K562 (cell line): ENCODE measurements around the gene DNAJB7. TPM values are rescaled to one million over a fixed set of nuclear protein-coding genes. Genes with fewer than 3 reads are reported as not detected.

ENCODE experiments used
- ATAC-seq: fragments of 200-7000 bp; cut with Tn5 transposase; 3 replicates; pipeline ENCODE4 v1.9.1; 2020; ENCODE audit warnings: moderate library complexity
- BruUV-seq: library from RNA; stranded (reverse); fragments of 400-500 nt; replicated peaks from 2 replicates; lab custom pipeline; 2021; lab: Mats Ljungman, UMichigan
- CTCF ChIA-PET: fragments of 300-600 bp; formaldehyde crosslinking; extraction: SDS; loops from one replicate; lab custom pipeline; 2021; ENCODE audit warnings: low intra/inter-chr PET ratio; lab: Yijun Ruan, JAX
- POLR2A ChIA-PET: fragments of 300-600, 350-650 bp; sonication (Branson Sonifier 250); formaldehyde crosslinking; extraction: SDS; loops from one replicate; lab custom pipeline; 2021; ENCODE audit warnings: antibody characterized with exemption, inconsistent platforms; lab: Yijun Ruan, JAX
- DNase-seq, 4 experiments: peaks; one replicate each; pipeline versions ENCODE4 v3.0.0 to v3.0.0-alpha.2; 2011 to 2018; ENCODE audit warnings: low spot score in 3 of 4, mixed read lengths in 3 of 4; ENCODE audit errors: extremely low read depth in 1 of 4
- FAIRE-seq: peaks from 2 replicates; lab custom pipeline; 2011; peaks lifted over from hg19 to GRCh38; lab: Jason Lieb, UNC
- H2AFZ ChIP-seq: 2 replicates; pipeline ENCODE4 v1.6.0; 2011; ENCODE audit warnings: low read depth, low read length, control low read depth, inconsistent platforms
- H3K27ac ChIP-seq: fragments of 200-600 bp; 3 replicates; pipeline ENCODE4 v1.8.0; 2011; ENCODE audit warnings: low read depth, mild to moderate bottlenecking, control low read depth, inconsistent platforms, low read length, moderate library complexity, mixed read lengths; ENCODE audit errors: extremely low read depth
- H3K27me3 ChIP-seq, 2 experiments: fragments of 300-600 bp in 1 of 2; 2 replicates in 1 of 2; 3 replicates in 1 of 2; pipeline versions ENCODE4 v1.6.0 to v1.8.0; 2011; ENCODE audit warnings: inconsistent platforms in 2 of 2, low read length in 2 of 2, mild to moderate bottlenecking in 1 of 2, mixed read lengths in 1 of 2, moderate library complexity in 1 of 2; ENCODE audit not compliant: control insufficient read depth in 2 of 2, insufficient read depth in 2 of 2
- H3K36me3 ChIP-seq: fragments of 300-600 bp; 3 replicates; pipeline ENCODE4 v1.8.0; 2011; ENCODE audit warnings: mild to moderate bottlenecking, low read length, inconsistent platforms; ENCODE audit not compliant: control insufficient read depth, insufficient read depth
- H3K4me1 ChIP-seq, 2 experiments: fragments of 200-600 bp in 1 of 2; replicated peaks in 1 of 2; 2 replicates in 1 of 2; 3 replicates in 1 of 2; pipeline versions ENCODE4 v1.5.1 to v1.8.0; 2011; ENCODE audit warnings: inconsistent platforms in 2 of 2, low read length in 2 of 2, mild to moderate bottlenecking in 1 of 2, mixed read lengths in 1 of 2, moderate library complexity in 1 of 2; ENCODE audit not compliant: control insufficient read depth in 2 of 2, insufficient read depth in 2 of 2
- H3K4me2 ChIP-seq: 2 replicates; pipeline ENCODE4 v1.6.1; 2011; ENCODE audit warnings: low read length, control low read depth, inconsistent platforms, mixed read lengths; ENCODE audit not compliant: insufficient read depth
- H3K4me3 ChIP-seq: fragments of 200-600 bp; sonication (generic), shearing (Covaris generic); 2 replicates; pipeline ENCODE4 v1.5.1; 2016; ENCODE audit warnings: control low read depth, inconsistent platforms
- H3K79me2 ChIP-seq: fragments of 200-600 bp; 3 replicates; pipeline ENCODE4 v1.8.0; 2011; ENCODE audit warnings: low read length, inconsistent platforms; ENCODE audit not compliant: control insufficient read depth, insufficient read depth
- H3K9ac ChIP-seq, 2 experiments: 2 replicates each; pipeline versions ENCODE4 v1.6.0 to v1.6.1; 2011; ENCODE audit warnings: low read depth in 2 of 2, low read length in 2 of 2, control low read depth in 1 of 2, inconsistent platforms in 1 of 2, mild to moderate bottlenecking in 1 of 2, mixed read lengths in 1 of 2; ENCODE audit not compliant: insufficient read depth in 1 of 2
- H3K9me1 ChIP-seq: one replicate; pipeline ENCODE4 v1.6.0; 2011; ENCODE audit warnings: inconsistent platforms, mild to moderate bottlenecking, low read length, moderate library complexity; ENCODE audit not compliant: control insufficient read depth, insufficient read depth
- H3K9me3 ChIP-seq: replicated peaks from 2 replicates; pipeline ENCODE4 v1.5.1; 2011; ENCODE audit warnings: low read depth, low read length, inconsistent platforms; ENCODE audit not compliant: control insufficient read depth, insufficient read depth
- H4K20me1 ChIP-seq: replicated peaks from 2 replicates; pipeline ENCODE4 v1.6.1; 2011; ENCODE audit warnings: low read length, inconsistent platforms, mixed read lengths; ENCODE audit not compliant: control insufficient read depth, insufficient read depth
- C11orf30 ChIP-seq: fragments of 450-650 bp; IDR thresholded peaks from 2 replicates; pipeline ENCODE4 v1.6.1; 2016; ENCODE audit warnings: low read depth, mild to moderate bottlenecking
- CXXC5 ChIP-seq: fragments of 250-450 bp; sonication (Bioruptor Pico); IDR thresholded peaks from 2 replicates; pipeline ENCODE4 v1.8.0; 2022; ENCODE audit warnings: inconsistent platforms, mild to moderate bottlenecking, moderate library complexity
- FOXM1 ChIP-seq, 2 experiments: fragments of 450-650 bp in 1 of 2; sonication (generic) in 1 of 2; formaldehyde crosslinking in 1 of 2; IDR thresholded peaks; 2 replicates each; pipeline versions ENCODE4 v1.6.1 to v1.9.0; 2017 to 2022; ENCODE audit warnings: low read depth in 2 of 2, mild to moderate bottlenecking in 2 of 2, missing genetic modification reagents in 1 of 2, moderate library complexity in 1 of 2
- KLF16 ChIP-seq: IDR thresholded peaks from 2 replicates; pipeline ENCODE4 v1.6.1; 2016; ENCODE audit warnings: antibody characterized with exemption
- MAFF ChIP-seq: IDR thresholded peaks from 2 replicates; pipeline ENCODE4 v1.6.1; 2012; ENCODE audit warnings: low read length, improper control_type of control experiment
- MAFG ChIP-seq: fragments of 450-650 bp; conservative IDR thresholded peaks from 2 replicates; pipeline ENCODE4 v1.6.1; 2016; ENCODE audit warnings: missing genetic modification characterization, missing compliant biosample characterization
- MAFK ChIP-seq: IDR thresholded peaks from 2 replicates; pipeline ENCODE4 v1.6.1; 2011; ENCODE audit warnings: low read length, improper control_type of control experiment
- TEAD4 ChIP-seq, 2 experiments: sonication (generic) in 1 of 2; formaldehyde crosslinking in 1 of 2; IDR thresholded peaks; 2 replicates each; pipeline versions ENCODE4 v1.6.1 to v1.8.0; 2012 to 2022; ENCODE audit warnings: borderline replicate concordance in 1 of 2, inconsistent platforms in 1 of 2, low read length in 1 of 2, mild to moderate bottlenecking in 1 of 2, missing genetic modification reagents in 1 of 2
- ZEB2 ChIP-seq: fragments of 450-650 bp; IDR thresholded peaks from 2 replicates; pipeline ENCODE4 v1.6.1; 2016
- ZNF316 ChIP-seq: fragments of 450-650 bp; IDR thresholded peaks from 2 replicates; pipeline ENCODE4 v1.6.1; 2016
- WGBS: fragments of 100-300 bp; shearing (Covaris generic); methylation state at CpG from one replicate; pipeline ENCODE4 v1.1.6; 2016; ENCODE audit warnings: low coverage, mixed read lengths; ENCODE audit not compliant: insufficient coverage; ENCODE audit errors: missing lambda C conversion rate; 5-methylcytosine and 5-hydroxymethylcytosine counted together
- in situ Hi-C: fragments of 300-500 bp; cut with MboI; formaldehyde crosslinking; loops from 4 replicates; pipeline ENCODE4 v1.15.0; 2018; ENCODE audit warnings: inconsistent platforms, mixed read lengths
- intact Hi-C: fragments of 100-400 bp; cut with micrococcal nuclease; formaldehyde crosslinking; loops from 2 replicates; pipeline ENCODE4 v1.14.2; 2022
- polyA plus RNA-seq, 8 experiments: library from polyadenylated mRNA; depleted of rRNA in 4 of 8; stranded (reverse) in 5 of 8; unstranded in 3 of 8; fragments of >200 nt; fragmentation: Nextera tagmentation in 2 of 8; fragmentation: Illumina TruSeq in 1 of 8; extraction: Ambion mirVana in 2 of 8; extraction: Trizol in 1 of 8; gene quantifications; 2 replicates each; pipeline versions ENCODE4 v1.2.1 to v1.2.3, GENCODE V29; 2011 to 2014; ENCODE audit warnings: inconsistent platforms in 1 of 8, missing spikeins in 1 of 8
- total RNA-seq, 7 experiments: library from RNA; depleted of rRNA in 6 of 7; stranded (reverse); fragments of >200 nt in 6 of 7; fragmentation: Illumina TruSeq in 2 of 7; extraction: Trizol in 2 of 7; gene quantifications; 2 replicates each; pipeline versions ENCODE4 v1.2.1 to v1.2.3, GENCODE V29; 2011 to 2021; ENCODE audit warnings: low replicate concordance in 1 of 7

Gene DNAJB7
- total and polyA plus RNA-seq, 9 of the 15 experiments (the other 6 are each of a cell fraction or from before 2014, with no cell fraction given) = 0.13 to 0.21 TPM; not detected in 7

DNA sequence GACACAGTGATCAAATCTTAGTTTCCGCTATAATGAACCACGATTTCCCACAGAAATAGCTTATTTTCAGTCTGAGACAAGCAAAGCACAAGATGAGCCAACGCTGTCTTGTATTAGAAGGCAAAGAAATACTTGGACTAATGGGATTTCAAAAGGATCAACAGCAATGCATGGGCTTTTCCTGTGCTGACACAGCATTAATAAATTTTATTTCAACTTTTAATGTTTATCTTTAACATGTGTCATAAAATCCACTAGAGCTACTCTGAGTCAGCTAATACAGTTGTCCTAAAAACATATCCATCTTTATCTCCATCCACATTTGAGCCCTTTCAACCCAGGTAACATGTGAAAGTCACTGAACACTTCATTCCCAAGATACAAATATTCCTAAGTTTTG is 27.3 kb downstream of the DNAJB7 start:
- in situ Hi-C loops = no loop called here

DNA sequence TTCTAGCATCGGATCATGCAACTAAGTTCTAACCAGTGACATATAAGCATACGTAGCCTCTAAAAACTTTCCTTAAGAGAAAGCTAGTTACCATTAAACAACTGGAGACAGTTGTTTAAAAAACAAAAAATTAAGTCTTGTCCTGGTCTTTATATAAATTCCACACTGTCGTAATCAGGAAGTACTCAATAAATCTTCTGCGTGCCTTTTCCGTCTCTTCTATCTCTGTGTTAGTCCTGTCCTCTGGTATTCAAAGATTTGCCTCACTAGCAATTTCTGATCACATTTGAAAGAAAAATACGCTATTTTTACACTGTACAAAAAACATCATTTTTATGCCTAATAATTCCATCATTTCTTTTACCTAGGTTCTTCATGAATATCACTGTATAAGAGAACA is 32.8 kb downstream of the DNAJB7 start:
- DNase-seq (no peak), ATAC-seq (no peak), FAIRE-seq (no peak)
- Histone ChIP-seq H3K36me3 (peaks cover 75% of the 10 kb centered on the region; the same call in 2 of the 3 replicates), H3K9me1 (no peaks in the 10 kb centered on the region), H3K9me3 (no peaks in the 10 kb centered on the region), H3K4me2 (no peak overlapping the region), H3K4me1 (no peaks in the 10 kb centered on the region), H2AFZ (no peak overlapping the region), H3K27ac (no peak overlapping the region), H3K27me3 (no peaks in the 10 kb centered on the region), H3K79me2 (no peaks in the 10 kb centered on the region; the same call in 2 of the 3 replicates), H3K4me3 (no peak overlapping the region), H4K20me1 (0 out of 2 replicates have a peak, but pooled peaks cover 2% of the 10 kb centered on the region), H3K9ac (no peak overlapping the region)
- no peak for TF ChIP-seq KLF16
- no peak for TF ChIP-seq TEAD4 (IDR thresholded peaks at IDR 0.05; ENCODE audit: low read length)
- TF ChIP-seq TEAD4 (CRISPR knock-in tag; IDR thresholded peaks at IDR 0.05; ENCODE audit: borderline replicate concordance) = no peak
- no TSS peak for BruUV-seq
- ChIA-PET CTCF (no interaction called here), POLR2A (no interaction called here)
- WGBS = 96% methylated on average over 6 of the region's 6 CpGs
- intact Hi-C loops (no loop called here), in situ Hi-C loops (no loop called here)

More for the DNA sequence above, 27.3 kb downstream of the DNAJB7 start:
- Histone ChIP-seq H3K9me3 (no peaks in the 10 kb centered on the region), H3K4me3 (no peak overlapping the region), H3K9ac (no peak overlapping the region), H3K4me1 (no peaks in the 10 kb centered on the region), H3K27ac (no peak overlapping the region), H3K36me3 (peaks cover 90% of the 10 kb centered on the region), H4K20me1 (0 out of 2 replicates have a peak, but pooled peaks cover 2% of the 10 kb centered on the region), H2AFZ (no peak overlapping the region), H3K9me1 (no peaks in the 10 kb centered on the region), H3K4me2 (no peak overlapping the region), H3K27me3 (no peaks in the 10 kb centered on the region), H3K79me2 (peaks cover 21% of the 10 kb centered on the region; the same call in 2 of the 3 replicates)
- ChIA-PET CTCF (no interaction called here), POLR2A (interaction anchor here (1.0 kb wide), 1 partner anchor 10 kb away, joined by 3 read pairs; no protein-coding TSS in a partner anchor)
- intact Hi-C loops = no loop called here
- FAIRE-seq = no peak
- peak; percentile 35 for TF ChIP-seq MAFG
- no peak for TF ChIP-seq CXXC5 (CRISPR knock-in tag)
- peak; percentile 28; the same call in 1 of the 2 replicates for TF ChIP-seq MAFK
- peak; percentile 70 for TF ChIP-seq ZNF316
- TF ChIP-seq FOXM1 (IDR thresholded peaks at IDR 0.05; ENCODE audit: low read depth) = no peak
- no peak for TF ChIP-seq FOXM1 (CRISPR knock-in tag; IDR thresholded peaks at IDR 0.05; ENCODE audit: low read depth)
- peak; percentile 59; the same call in 1 of the 2 replicates for TF ChIP-seq C11orf30
- TF ChIP-seq MAFF = peak; percentile 41
- TF ChIP-seq ZEB2 = no peak
- ATAC-seq = no peak
- WGBS = 100% methylated on average over 3 of the region's 3 CpGs
- no TSS peak for BruUV-seq
- no peak for DNase-seq
